K562 (cell line): Measurements from ENCODE around the gene PDZRN3. TPM values are rescaled to one million over a fixed set of nuclear protein-coding genes. Genes with fewer than 3 reads are reported as not detected.

Experiments
- ATAC-seq: fragments of 200-7000 bp; cut with Tn5 transposase; 3 replicates; pipeline ENCODE4 v1.9.1; 2020; ENCODE audit warnings: moderate library complexity
- BruUV-seq: library from RNA; stranded (reverse); fragments of 400-500 nt; replicated peaks from 2 replicates; lab custom pipeline; 2021; lab: Mats Ljungman, UMichigan
- CTCF ChIA-PET: fragments of 300-600 bp; formaldehyde crosslinking; extraction: SDS; loops from one replicate; lab custom pipeline; 2021; ENCODE audit warnings: low intra/inter-chr PET ratio; lab: Yijun Ruan, JAX
- POLR2A ChIA-PET: fragments of 300-600, 350-650 bp; sonication (Branson Sonifier 250); formaldehyde crosslinking; extraction: SDS; loops from one replicate; lab custom pipeline; 2021; ENCODE audit warnings: antibody characterized with exemption, inconsistent platforms; lab: Yijun Ruan, JAX
- DNase-seq, 4 experiments: peaks; one replicate each; pipeline versions ENCODE4 v3.0.0 to v3.0.0-alpha.2; 2011 to 2018; ENCODE audit warnings: low spot score in 3 of 4, mixed read lengths in 3 of 4; ENCODE audit errors: extremely low read depth in 1 of 4
- FAIRE-seq: peaks from 2 replicates; lab custom pipeline; 2011; peaks lifted over from hg19 to GRCh38; lab: Jason Lieb, UNC
- H2AFZ ChIP-seq: 2 replicates; pipeline ENCODE4 v1.6.0; 2011; ENCODE audit warnings: low read depth, low read length, control low read depth, inconsistent platforms
- H3K27ac ChIP-seq: fragments of 200-600 bp; 3 replicates; pipeline ENCODE4 v1.8.0; 2011; ENCODE audit warnings: low read depth, mild to moderate bottlenecking, control low read depth, inconsistent platforms, low read length, moderate library complexity, mixed read lengths; ENCODE audit errors: extremely low read depth
- H3K27me3 ChIP-seq, 2 experiments: fragments of 300-600 bp in 1 of 2; 2 replicates in 1 of 2; 3 replicates in 1 of 2; pipeline versions ENCODE4 v1.6.0 to v1.8.0; 2011; ENCODE audit warnings: inconsistent platforms in 2 of 2, low read length in 2 of 2, mild to moderate bottlenecking in 1 of 2, mixed read lengths in 1 of 2, moderate library complexity in 1 of 2; ENCODE audit not compliant: control insufficient read depth in 2 of 2, insufficient read depth in 2 of 2
- H3K36me3 ChIP-seq: fragments of 300-600 bp; 3 replicates; pipeline ENCODE4 v1.8.0; 2011; ENCODE audit warnings: mild to moderate bottlenecking, low read length, inconsistent platforms; ENCODE audit not compliant: control insufficient read depth, insufficient read depth
- H3K4me1 ChIP-seq, 2 experiments: fragments of 200-600 bp in 1 of 2; replicated peaks in 1 of 2; 2 replicates in 1 of 2; 3 replicates in 1 of 2; pipeline versions ENCODE4 v1.5.1 to v1.8.0; 2011; ENCODE audit warnings: inconsistent platforms in 2 of 2, low read length in 2 of 2, mild to moderate bottlenecking in 1 of 2, mixed read lengths in 1 of 2, moderate library complexity in 1 of 2; ENCODE audit not compliant: control insufficient read depth in 2 of 2, insufficient read depth in 2 of 2
- H3K4me2 ChIP-seq: 2 replicates; pipeline ENCODE4 v1.6.1; 2011; ENCODE audit warnings: low read length, control low read depth, inconsistent platforms, mixed read lengths; ENCODE audit not compliant: insufficient read depth
- H3K4me3 ChIP-seq: fragments of 200-600 bp; sonication (generic), shearing (Covaris generic); 2 replicates; pipeline ENCODE4 v1.5.1; 2016; ENCODE audit warnings: control low read depth, inconsistent platforms
- H3K79me2 ChIP-seq: fragments of 200-600 bp; 3 replicates; pipeline ENCODE4 v1.8.0; 2011; ENCODE audit warnings: low read length, inconsistent platforms; ENCODE audit not compliant: control insufficient read depth, insufficient read depth
- H3K9ac ChIP-seq, 2 experiments: 2 replicates each; pipeline versions ENCODE4 v1.6.0 to v1.6.1; 2011; ENCODE audit warnings: low read depth in 2 of 2, low read length in 2 of 2, control low read depth in 1 of 2, inconsistent platforms in 1 of 2, mild to moderate bottlenecking in 1 of 2, mixed read lengths in 1 of 2; ENCODE audit not compliant: insufficient read depth in 1 of 2
- H3K9me1 ChIP-seq: one replicate; pipeline ENCODE4 v1.6.0; 2011; ENCODE audit warnings: inconsistent platforms, mild to moderate bottlenecking, low read length, moderate library complexity; ENCODE audit not compliant: control insufficient read depth, insufficient read depth
- H3K9me3 ChIP-seq: replicated peaks from 2 replicates; pipeline ENCODE4 v1.5.1; 2011; ENCODE audit warnings: low read depth, low read length, inconsistent platforms; ENCODE audit not compliant: control insufficient read depth, insufficient read depth
- H4K20me1 ChIP-seq: replicated peaks from 2 replicates; pipeline ENCODE4 v1.6.1; 2011; ENCODE audit warnings: low read length, inconsistent platforms, mixed read lengths; ENCODE audit not compliant: control insufficient read depth, insufficient read depth
- ATF4 ChIP-seq: fragments of 450-650 bp; formaldehyde crosslinking; IDR thresholded peaks from 2 replicates; pipeline ENCODE4 v1.4.0; 2022; ENCODE audit warnings: mild to moderate bottlenecking, moderate library complexity
- KLF6 ChIP-seq: fragments of 250-450 bp; sonication (Bioruptor Pico); IDR thresholded peaks from 2 replicates; pipeline ENCODE4 v1.4.0; 2020; ENCODE audit warnings: mild to moderate bottlenecking, moderate library complexity, borderline replicate concordance
- MAFG ChIP-seq: fragments of 450-650 bp; conservative IDR thresholded peaks from 2 replicates; pipeline ENCODE4 v1.6.1; 2016; ENCODE audit warnings: missing genetic modification characterization, missing compliant biosample characterization
- RREB1 ChIP-seq: fragments of 250-450 bp; sonication (Bioruptor Pico); IDR thresholded peaks from 2 replicates; pipeline ENCODE4 v1.4.0; 2020
- TSHZ1 ChIP-seq: fragments of 250-450 bp; sonication (Bioruptor Pico); IDR thresholded peaks from 2 replicates; pipeline ENCODE4 v1.4.0; 2020; ENCODE audit warnings: mild to moderate bottlenecking, moderate library complexity
- ZNF140 ChIP-seq: fragments of 250-450 bp; sonication (Bioruptor Pico); IDR thresholded peaks from 2 replicates; pipeline ENCODE4 v1.8.0; 2021; ENCODE audit warnings: moderate library complexity, mild to moderate bottlenecking, inconsistent platforms
- ZNF384 ChIP-seq: IDR thresholded peaks from 2 replicates; pipeline ENCODE4 v1.6.1; 2012; ENCODE audit warnings: low read depth, low read length, improper control_type of control experiment
- ZNF76 ChIP-seq: fragments of 250-450 bp; sonication (Bioruptor Pico); IDR thresholded peaks from 2 replicates; pipeline ENCODE4 v1.4.0; 2020; ENCODE audit warnings: mild to moderate bottlenecking, moderate library complexity, borderline replicate concordance
- WGBS: fragments of 100-300 bp; shearing (Covaris generic); methylation state at CpG from one replicate; pipeline ENCODE4 v1.1.6; 2016; ENCODE audit warnings: low coverage, mixed read lengths; ENCODE audit not compliant: insufficient coverage; ENCODE audit errors: missing lambda C conversion rate; 5-methylcytosine and 5-hydroxymethylcytosine counted together
- in situ Hi-C: fragments of 300-500 bp; cut with MboI; formaldehyde crosslinking; loops from 4 replicates; pipeline ENCODE4 v1.15.0; 2018; ENCODE audit warnings: inconsistent platforms, mixed read lengths
- intact Hi-C: fragments of 100-400 bp; cut with micrococcal nuclease; formaldehyde crosslinking; loops from 2 replicates; pipeline ENCODE4 v1.14.2; 2022
- polyA plus RNA-seq, 8 experiments: library from polyadenylated mRNA; depleted of rRNA in 4 of 8; stranded (reverse) in 5 of 8; unstranded in 3 of 8; fragments of >200 nt; fragmentation: Nextera tagmentation in 2 of 8; fragmentation: Illumina TruSeq in 1 of 8; extraction: Ambion mirVana in 2 of 8; extraction: Trizol in 1 of 8; gene quantifications; 2 replicates each; pipeline versions ENCODE4 v1.2.1 to v1.2.3, GENCODE V29; 2011 to 2014; ENCODE audit warnings: inconsistent platforms in 1 of 8, missing spikeins in 1 of 8
- total RNA-seq, 7 experiments: library from RNA; depleted of rRNA in 6 of 7; stranded (reverse); fragments of >200 nt in 6 of 7; fragmentation: Illumina TruSeq in 2 of 7; extraction: Trizol in 2 of 7; gene quantifications; 2 replicates each; pipeline versions ENCODE4 v1.2.1 to v1.2.3, GENCODE V29; 2011 to 2021; ENCODE audit warnings: low replicate concordance in 1 of 7

PDZRN3 gene
- total and polyA plus RNA-seq, 9 of the 15 experiments (the other 6 are each of a cell fraction or from before 2014, with no cell fraction given): 0.16 TPM; not detected in 8

- no peak overlapping the region for H2AFZ ChIP-seq
- DNase-seq (no peak), ATAC-seq (no peak), FAIRE-seq (no peak)
- BruUV-seq: no TSS peak
- H3K36me3 ChIP-seq: no peaks in the 10 kb centered on the region
- TF ChIP-seq KLF6 (CRISPR knock-in tag) (no peak), ZNF140 (CRISPR knock-in tag) (no peak), TSHZ1 (CRISPR knock-in tag) (no peak), RREB1 (CRISPR knock-in tag) (no peak), MAFG (tag) (no peak), ZNF76 (no peak), ATF4 (no peak), ZNF384 (no peak)
- WGBS: 0% methylated on average over 1 of the region's 1 CpG
- no peaks in the 10 kb centered on the region for H3K9me1 ChIP-seq
- in situ Hi-C loops (no loop called here), intact Hi-C loops (no loop called here)
- no peaks in the 10 kb centered on the region for H3K27me3 ChIP-seq
- POLR2A ChIA-PET: no interaction called here
- CTCF ChIA-PET: no interaction called here
- H3K27ac ChIP-seq: no peak overlapping the region
- H3K4me3 ChIP-seq: no peak overlapping the region
- H4K20me1 ChIP-seq: no peaks in the 10 kb centered on the region
- no peak overlapping the region for H3K9ac ChIP-seq
- no peaks in the 10 kb centered on the region for H3K4me1 ChIP-seq
- H3K4me2 ChIP-seq: no peak overlapping the region
- H3K79me2 ChIP-seq: no peaks in the 10 kb centered on the region
- H3K9me3 ChIP-seq: no peaks in the 10 kb centered on the region
Observed at GRCh38 chr3:73586628-73587027, 38.1 kb downstream of the PDZRN3 start.
